GM13976 (cell line): ENCODE results near the gene MCCC2.
"Not testable (repeated sequence)": the region's sequence is repeated elsewhere in the genome, so short reads cannot be mapped to it uniquely, and the experiment has no call there.

Source experiments
- DNase-seq: peaks from one replicate; pipeline ENCODE4 v3.0.0; 2012; ENCODE audit warnings: low spot score
- in situ Hi-C: fragments of 300-500 bp; cut with MboI; formaldehyde crosslinking; loops from one replicate; pipeline ENCODE4 v1.12.0; 2022; ENCODE audit warnings: low sequenced_read_pairs, mixed read lengths, inconsistent platforms; ENCODE audit not compliant: unreplicated experiment
- TF ChIP-seq, protein P1 (sequence below): IDR thresholded peaks from 2 replicates; pipeline ENCODE4 v1.5.1; 2012; ENCODE audit warnings: borderline replicate concordance, mild to moderate bottlenecking; ENCODE audit not compliant: insufficient read depth; ENCODE audit errors: extremely low read depth, missing control alignments, control extremely low read depth

Gene MCCC2

DNA sequence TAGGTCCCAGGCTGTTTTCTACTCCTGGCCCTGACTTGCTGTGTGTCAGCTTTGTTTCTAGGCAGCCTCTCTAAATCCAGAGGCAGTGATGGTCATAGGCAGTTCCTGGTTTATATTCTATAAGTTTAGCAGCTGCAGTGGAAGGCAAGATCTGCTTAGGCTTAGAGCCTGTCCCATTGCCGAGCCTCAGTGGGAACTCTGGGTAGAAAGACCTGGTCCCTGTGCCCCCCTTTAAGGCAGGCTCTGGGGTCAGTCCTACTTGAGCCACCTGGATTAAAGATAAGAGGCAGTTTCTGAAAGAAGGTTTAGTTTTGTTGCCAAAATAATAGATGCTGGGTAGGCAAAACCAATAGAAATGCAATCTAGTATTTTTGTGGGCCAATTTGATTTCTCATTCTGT, 13.6 kb downstream of the MCCC2 start:
- no peak for DNase-seq
- TF ChIP-seq, protein P1, sequence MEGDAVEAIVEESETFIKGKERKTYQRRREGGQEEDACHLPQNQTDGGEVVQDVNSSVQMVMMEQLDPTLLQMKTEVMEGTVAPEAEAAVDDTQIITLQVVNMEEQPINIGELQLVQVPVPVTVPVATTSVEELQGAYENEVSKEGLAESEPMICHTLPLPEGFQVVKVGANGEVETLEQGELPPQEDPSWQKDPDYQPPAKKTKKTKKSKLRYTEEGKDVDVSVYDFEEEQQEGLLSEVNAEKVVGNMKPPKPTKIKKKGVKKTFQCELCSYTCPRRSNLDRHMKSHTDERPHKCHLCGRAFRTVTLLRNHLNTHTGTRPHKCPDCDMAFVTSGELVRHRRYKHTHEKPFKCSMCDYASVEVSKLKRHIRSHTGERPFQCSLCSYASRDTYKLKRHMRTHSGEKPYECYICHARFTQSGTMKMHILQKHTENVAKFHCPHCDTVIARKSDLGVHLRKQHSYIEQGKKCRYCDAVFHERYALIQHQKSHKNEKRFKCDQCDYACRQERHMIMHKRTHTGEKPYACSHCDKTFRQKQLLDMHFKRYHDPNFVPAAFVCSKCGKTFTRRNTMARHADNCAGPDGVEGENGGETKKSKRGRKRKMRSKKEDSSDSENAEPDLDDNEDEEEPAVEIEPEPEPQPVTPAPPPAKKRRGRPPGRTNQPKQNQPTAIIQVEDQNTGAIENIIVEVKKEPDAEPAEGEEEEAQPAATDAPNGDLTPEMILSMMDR: no peak
- in situ Hi-C loops: no loop called here

DNA sequence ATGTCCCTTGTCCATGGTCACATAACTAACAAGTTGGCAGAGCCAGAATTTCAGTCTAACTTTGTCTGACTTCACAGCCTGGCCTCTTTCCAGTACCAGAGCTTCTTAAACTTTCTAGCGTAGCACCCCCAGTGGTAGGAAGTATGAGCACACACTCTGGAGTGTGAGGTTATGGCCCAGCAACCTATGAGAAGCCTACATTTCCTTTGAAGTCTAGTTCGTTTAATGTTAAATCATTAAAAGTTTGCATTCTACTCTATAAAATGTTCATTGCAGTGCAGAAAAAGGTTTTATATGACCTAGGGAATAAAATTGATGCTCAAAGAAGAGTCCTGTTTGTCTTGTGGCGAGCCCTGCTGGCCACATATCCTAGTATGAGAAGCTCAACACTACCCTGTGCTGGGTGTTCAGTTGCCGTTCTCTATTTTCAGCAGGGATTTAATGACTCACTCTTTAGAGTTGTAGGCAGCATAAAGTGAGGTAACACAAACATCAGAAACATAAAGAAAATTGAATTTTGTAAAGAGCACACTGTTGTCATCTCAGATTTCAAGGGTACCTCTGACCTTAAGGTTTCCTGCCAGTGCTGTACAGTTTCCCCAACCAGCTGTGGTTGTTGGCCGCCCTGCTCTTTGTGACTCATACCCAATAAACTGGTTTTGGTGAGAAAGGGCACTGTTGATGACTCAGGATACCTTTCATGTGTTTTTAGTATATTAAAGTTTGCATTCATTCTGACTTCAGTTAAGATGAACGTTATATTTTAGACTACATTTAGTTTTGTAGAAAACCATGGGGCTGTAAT, 14.3 kb downstream of the MCCC2 start:
- TF ChIP-seq, protein P1: peak; percentile 59
- peak; percentile 69 for DNase-seq
- in situ Hi-C loops: no loop called here

DNA sequence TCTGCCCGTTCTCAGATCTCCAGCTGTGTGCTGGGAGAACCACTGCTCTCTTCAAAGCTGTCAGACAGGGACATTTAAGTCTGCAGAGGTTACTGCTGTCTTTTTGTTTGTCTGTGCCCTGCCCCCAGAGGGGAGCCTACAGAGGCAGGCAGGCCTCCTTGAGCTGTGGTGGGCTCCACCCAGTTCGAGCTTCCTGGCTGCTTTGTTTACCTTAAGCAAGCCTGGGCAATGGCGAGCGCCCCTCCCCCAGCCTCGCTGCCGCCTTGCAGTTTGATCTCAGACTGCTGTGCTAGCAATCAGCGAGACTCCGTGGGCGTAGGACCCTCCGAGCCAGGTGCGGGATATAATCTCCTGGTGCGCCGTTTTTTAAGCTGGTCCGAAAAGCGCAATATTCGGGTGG, 22.8 kb downstream of the MCCC2 start:
- DNase-seq, in situ Hi-C loops: not testable (repeated sequence)

DNA sequence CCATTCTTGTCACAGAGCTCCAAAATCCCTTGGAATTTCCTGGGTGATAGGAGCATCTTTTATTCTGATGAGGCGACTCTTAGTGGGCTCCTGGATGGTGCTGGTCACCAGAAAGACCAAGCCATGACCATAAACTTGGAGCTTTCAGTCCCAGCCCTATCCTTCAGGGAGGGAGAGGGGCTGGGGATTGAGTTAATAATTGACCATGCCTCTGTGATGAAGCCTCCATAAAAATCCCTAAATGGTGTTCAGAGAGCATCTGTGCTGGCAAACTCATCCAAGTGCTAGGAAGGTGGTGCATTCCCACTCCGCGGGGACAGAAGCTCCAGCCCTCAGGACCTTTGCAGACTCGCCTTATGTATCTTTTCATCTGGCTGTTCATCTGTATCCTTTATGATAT, 28.7 kb downstream of the MCCC2 start:
- DNase-seq: no peak
- TF ChIP-seq, protein P1: no peak
- in situ Hi-C loops: no loop called here

GRCh38 chr5:71620630-71621029, 33.5 kb downstream of the MCCC2 start:
- TF ChIP-seq, protein P1: no peak
- in situ Hi-C loops: no loop called here
- DNase-seq: no peak

- TF ChIP-seq, protein P1: no peak
- no peak for DNase-seq
- in situ Hi-C loops: no loop called here
Observed at GRCh38 chr5:71621268-71621667, 34.1 kb downstream of the MCCC2 start.

DNA sequence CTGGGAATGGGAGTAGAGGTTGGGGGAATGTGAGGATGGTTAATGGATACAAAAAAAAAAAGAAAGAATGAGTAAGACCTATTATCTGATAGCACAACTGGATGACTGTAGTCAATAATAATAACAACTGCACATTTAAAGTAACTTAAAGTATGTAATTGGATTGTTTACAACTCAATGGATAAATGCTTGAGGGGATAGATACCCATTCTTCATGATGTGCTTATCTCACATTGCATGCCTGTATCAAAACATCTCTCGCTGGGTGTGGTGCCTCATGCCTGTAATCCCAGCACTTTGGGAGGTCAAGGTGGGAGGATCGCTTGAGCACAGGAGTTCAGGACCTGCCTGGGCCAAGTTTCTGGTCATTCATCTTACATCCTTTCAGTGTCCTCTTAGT, 34.6 kb downstream of the MCCC2 start:
- in situ Hi-C loops: no loop called here
- DNase-seq: no peak
- TF ChIP-seq, protein P1: no peak
